PFSK-1 (cell line): Measurements from ENCODE around the gene DCC.

Experiments
- FOXP2 ChIP-seq: optimal IDR thresholded peaks from 2 replicates; pipeline ENCODE3; 2011; ENCODE audit warnings: borderline replicate concordance, control low read depth, inconsistent platforms; ENCODE audit not compliant: insufficient read depth; ENCODE audit errors: extremely low read length, extremely low read depth
- POLR2AphosphoS5 ChIP-seq: IDR thresholded peaks from 2 replicates; pipeline ENCODE4 v1.6.1; 2012; ENCODE audit warnings: low read depth, mild to moderate bottlenecking, control low read depth, low read length, moderate library complexity
- REST ChIP-seq, 2 experiments: IDR thresholded peaks; 2 replicates each; pipeline versions ENCODE4 v1.6.1 to v1.8.0; 2011 to 2012; ENCODE audit warnings: low read depth in 2 of 2, low read length in 2 of 2, control low read depth in 1 of 2, inconsistent platforms in 1 of 2, mild to moderate bottlenecking in 1 of 2, moderate library complexity in 1 of 2; ENCODE audit not compliant: insufficient read depth in 1 of 2
- SIN3A ChIP-seq: IDR thresholded peaks from 2 replicates; pipeline ENCODE4 v1.6.1; 2012; ENCODE audit warnings: mild to moderate bottlenecking, low read length, moderate library complexity, borderline replicate concordance; ENCODE audit not compliant: insufficient read depth
- TAF1 ChIP-seq: IDR thresholded peaks from 2 replicates; pipeline ENCODE4 v1.6.1; 2012; ENCODE audit warnings: low read length, control low read depth, borderline replicate concordance; ENCODE audit not compliant: insufficient read depth

DCC gene

GRCh38 chr18:52730972-52731619, 391.1 kb downstream of the DCC start:
- no peak for TF ChIP-seq POLR2AphosphoS5
- no peak for TF ChIP-seq TAF1
- no peak for TF ChIP-seq FOXP2

- TF ChIP-seq FOXP2 (no peak), TAF1 (no peak), POLR2AphosphoS5 (no peak), SIN3A (no peak), REST (IDR thresholded peaks at IDR 0.05; ENCODE audit: insufficient read depth in 1 of 2, low read depth in 2 of 2, low read length in 2 of 2) (no peak)
Measured at GRCh38 chr18:52738946-52739345, 398.9 kb downstream of the DCC start.

- TF ChIP-seq REST (IDR thresholded peaks at IDR 0.05; ENCODE audit: insufficient read depth in 1 of 2, low read depth in 2 of 2, low read length in 2 of 2): no peak
- TF ChIP-seq TAF1: no peak
- TF ChIP-seq FOXP2: no peak
- no peak for TF ChIP-seq POLR2AphosphoS5
- TF ChIP-seq SIN3A: no peak
Measured at GRCh38 chr18:52746986-52747385, 407.0 kb downstream of the DCC start.

GRCh38 chr18:52747869-52748268, 407.9 kb downstream of the DCC start:
- no peak for TF ChIP-seq SIN3A
- TF ChIP-seq FOXP2: no peak
- TF ChIP-seq TAF1: no peak

GRCh38 chr18:52748343-52748742, 408.3 kb downstream of the DCC start:
- TF ChIP-seq SIN3A (no peak), FOXP2 (no peak), POLR2AphosphoS5 (no peak), REST (IDR thresholded peaks at IDR 0.05; ENCODE audit: insufficient read depth in 1 of 2, low read depth in 2 of 2, low read length in 2 of 2) (no peak), TAF1 (no peak)

GRCh38 chr18:52749542-52749941, 409.5 kb downstream of the DCC start:
- TF ChIP-seq SIN3A (no peak), TAF1 (no peak), POLR2AphosphoS5 (no peak), REST (IDR thresholded peaks at IDR 0.05; ENCODE audit: insufficient read depth in 1 of 2, low read depth in 2 of 2, low read length in 2 of 2) (no peak), FOXP2 (no peak)
